ENCODE data around the gene ALDH1A1.

- TF ChIP-seq, protein P1, sequence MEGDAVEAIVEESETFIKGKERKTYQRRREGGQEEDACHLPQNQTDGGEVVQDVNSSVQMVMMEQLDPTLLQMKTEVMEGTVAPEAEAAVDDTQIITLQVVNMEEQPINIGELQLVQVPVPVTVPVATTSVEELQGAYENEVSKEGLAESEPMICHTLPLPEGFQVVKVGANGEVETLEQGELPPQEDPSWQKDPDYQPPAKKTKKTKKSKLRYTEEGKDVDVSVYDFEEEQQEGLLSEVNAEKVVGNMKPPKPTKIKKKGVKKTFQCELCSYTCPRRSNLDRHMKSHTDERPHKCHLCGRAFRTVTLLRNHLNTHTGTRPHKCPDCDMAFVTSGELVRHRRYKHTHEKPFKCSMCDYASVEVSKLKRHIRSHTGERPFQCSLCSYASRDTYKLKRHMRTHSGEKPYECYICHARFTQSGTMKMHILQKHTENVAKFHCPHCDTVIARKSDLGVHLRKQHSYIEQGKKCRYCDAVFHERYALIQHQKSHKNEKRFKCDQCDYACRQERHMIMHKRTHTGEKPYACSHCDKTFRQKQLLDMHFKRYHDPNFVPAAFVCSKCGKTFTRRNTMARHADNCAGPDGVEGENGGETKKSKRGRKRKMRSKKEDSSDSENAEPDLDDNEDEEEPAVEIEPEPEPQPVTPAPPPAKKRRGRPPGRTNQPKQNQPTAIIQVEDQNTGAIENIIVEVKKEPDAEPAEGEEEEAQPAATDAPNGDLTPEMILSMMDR (optimal IDR thresholded peaks at IDR 0.05 in 1 of 3, IDR thresholded peaks at IDR 0.05 in 1 of 3, conservative IDR thresholded peaks at IDR 0.05 in 1 of 3; ENCODE audit: extremely low read depth in 1 of 3, insufficient read depth in 2 of 3, low read length in 3 of 3): no peak
- no peak for TF ChIP-seq EZH2 (IDR thresholded peaks at IDR 0.05; ENCODE audit: low read length)
Observed at GRCh38 chr9:72991772-72992171, 38.9 kb upstream of the ALDH1A1 start.
